Activated CD8-positive, alpha-beta T cell treated with anti-CD3 and anti-CD28 coated beads, Interleukin-2, amount 10 ng/mL, durations not matched to agents 7 days and 5 days (primary cell): ENCODE data around the gene KHDC4. TPM values are rescaled to one million over a fixed set of nuclear protein-coding genes. Genes with fewer than 3 reads are reported as not detected.
A peak's percentile ranks its signal among the peaks of the same experiment; 100 is the strongest.
"Not testable (repeated sequence)": the region's sequence is repeated elsewhere in the genome, so short reads cannot be mapped to it uniquely, and the experiment has no call there.

Source experiments
- ATAC-seq: fragments of 150-1000 bp; cut with Tn5 transposase; one replicate; pipeline ENCODE4 v1.10.0; 2021; ENCODE audit warnings: moderate library complexity
- CTCF ChIA-PET: fragments of 350-600 bp; sonication (Branson Sonifier 250); formaldehyde crosslinking; loops from one replicate; lab custom pipeline; 2021; ENCODE audit warnings: antibody characterized with exemption; lab: Charles Lee
- POLR2A ChIA-PET: fragments of 350-600 bp; sonication (Branson Sonifier 250); formaldehyde crosslinking; loops from one replicate; lab custom pipeline; 2021; ENCODE audit warnings: antibody characterized with exemption; lab: Charles Lee
- DNase-seq: peaks from one replicate; pipeline ENCODE4 v3.0.0-alpha.2; 2020
- H3K27ac Mint-ChIP-seq: one replicate; pipeline ENCODE4 v1.8.0; 2021; ENCODE audit warnings: mild to moderate bottlenecking, mixed read lengths
- H3K27me3 Mint-ChIP-seq: one replicate; pipeline ENCODE4 v1.8.0; 2021; ENCODE audit warnings: low read depth, mixed read lengths
- H3K36me3 Mint-ChIP-seq: one replicate; pipeline ENCODE4 v1.8.0; 2021; ENCODE audit warnings: low read depth, mixed read lengths
- H3K4me1 Mint-ChIP-seq: one replicate; pipeline ENCODE4 v1.8.0; 2021; ENCODE audit warnings: low read depth, mixed read lengths
- H3K4me3 Mint-ChIP-seq: one replicate; pipeline ENCODE4 v1.8.0; 2021; ENCODE audit warnings: mild to moderate bottlenecking, mixed read lengths
- H3K9me3 Mint-ChIP-seq: one replicate; pipeline ENCODE4 v1.8.0; 2022; ENCODE audit warnings: mixed read lengths; ENCODE audit not compliant: insufficient read depth
- total RNA-seq, 2 experiments: library from RNA; stranded (reverse); gene quantifications; one replicate each; pipeline ENCODE4 v1.2.3, GENCODE V29; 2021

The KHDC4 gene
- total RNA-seq, 2 experiments from 2014 or later: 64.5 to 68.9 TPM

DNA sequence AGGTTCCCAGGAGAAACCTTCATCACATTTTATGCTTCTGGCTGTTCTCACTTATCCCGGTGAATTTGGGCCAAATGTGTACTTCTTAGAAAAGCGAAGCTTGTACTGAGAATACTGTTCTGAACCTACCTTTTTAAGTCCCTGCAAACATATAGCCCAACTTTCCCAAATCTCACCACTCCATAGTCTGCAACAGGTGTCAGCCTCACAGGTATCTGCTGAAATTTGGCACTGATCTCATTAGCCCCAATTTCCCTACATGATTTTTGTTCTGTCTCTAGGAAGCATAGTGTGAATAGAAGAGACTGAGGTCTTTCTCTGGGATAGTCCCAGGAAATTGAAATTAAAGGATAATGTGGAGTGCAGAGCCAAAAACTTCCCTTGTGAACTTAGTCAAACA is 34.5 kb downstream of the KHDC4 start:
- H3K27ac Mint-ChIP-seq: no peak overlapping the region
- ChIA-PET CTCF (interaction anchor here (0.6 to 1.3 kb wide), 2 partner anchors 38 to 81 kb away, joined by 3 read pairs; no protein-coding TSS in a partner anchor), POLR2A (interaction anchor here (1.0 to 1.4 kb wide), 3 partner anchors 21 to 78 kb away, joined by 3 read pairs; partner anchors contain the start of gene KHDC4)
- peaks cover 45% of the 10 kb centered on the region for H3K36me3 Mint-ChIP-seq
- no peaks in the 10 kb centered on the region for H3K9me3 Mint-ChIP-seq
- peaks cover 4% of the 10 kb centered on the region for H3K4me1 Mint-ChIP-seq
- H3K4me3 Mint-ChIP-seq: no peak overlapping the region
- DNase-seq (no peak), ATAC-seq (no peak)
- no peaks in the 10 kb centered on the region for H3K27me3 Mint-ChIP-seq

DNA sequence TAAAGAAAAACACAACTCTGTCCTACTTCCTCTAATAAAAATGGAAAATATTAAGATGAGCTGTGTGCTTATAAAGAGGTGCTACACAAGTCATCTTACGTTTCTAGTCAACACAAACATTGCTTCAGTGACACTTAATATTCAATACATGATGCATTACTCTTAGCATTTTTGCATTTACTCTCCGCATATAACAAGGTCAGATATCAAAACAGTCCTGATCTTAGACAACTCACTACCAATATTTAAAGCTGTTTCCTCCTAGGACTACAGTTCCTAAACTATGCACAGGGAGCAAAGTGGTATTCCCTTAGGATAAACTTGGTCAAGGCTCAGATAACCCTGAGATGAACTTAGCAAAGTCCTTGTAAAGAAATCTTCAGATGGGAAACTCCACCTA is 35.3 kb downstream of the KHDC4 start:
- no peak overlapping the region for H3K27ac Mint-ChIP-seq
- H3K4me3 Mint-ChIP-seq: no peak overlapping the region
- H3K9me3 Mint-ChIP-seq: no peaks in the 10 kb centered on the region
- ATAC-seq (no peak), DNase-seq (no peak)
- ChIA-PET CTCF (interaction anchor here (0.6 to 1.5 kb wide), 5 partner anchors 36 to 167 kb away, joined by 3 read pairs; partner anchors contain the start of genes ARHGEF2 and KHDC4), POLR2A (interaction anchor here (0.7 to 1.4 kb wide), 3 partner anchors 35 to 419 kb away, joined by 3 to 5 read pairs (median 3); partner anchors contain the start of gene KHDC4)
- H3K36me3 Mint-ChIP-seq: peaks cover 37% of the 10 kb centered on the region
- H3K27me3 Mint-ChIP-seq: no peaks in the 10 kb centered on the region
- peaks cover 3% of the 10 kb centered on the region for H3K4me1 Mint-ChIP-seq

DNA sequence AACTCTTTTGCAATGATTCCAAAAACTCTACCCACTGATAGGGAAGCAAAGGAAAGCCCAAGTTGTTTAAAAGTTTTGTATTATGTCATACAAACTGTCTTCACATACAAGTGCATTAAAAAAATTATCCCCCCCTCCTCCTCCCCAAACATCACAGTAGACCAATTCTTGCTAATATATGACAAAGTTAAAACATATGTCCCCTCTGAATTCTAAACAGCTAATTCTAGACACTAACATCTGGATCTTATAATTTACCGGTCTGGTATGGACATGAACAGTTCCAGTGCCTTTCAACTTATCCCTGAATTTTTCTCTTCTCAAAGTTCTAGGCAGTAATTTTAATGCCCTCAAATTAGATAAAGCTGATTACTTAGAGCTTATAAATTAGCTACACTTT is 36.5 kb downstream of the KHDC4 start:
- Mint-ChIP-seq H3K27ac (no peak overlapping the region), H3K4me3 (no peak overlapping the region), H3K27me3 (no peaks in the 10 kb centered on the region), H3K36me3 (peaks cover 34% of the 10 kb centered on the region), H3K9me3 (no peaks in the 10 kb centered on the region), H3K4me1 (peaks cover 14% of the 10 kb centered on the region)
- ChIA-PET CTCF (interaction anchor here (0.9 to 1.5 kb wide), 3 partner anchors 80 to 169 kb away, joined by 3 to 5 read pairs (median 3); partner anchors contain the start of gene ARHGEF2), POLR2A (no interaction called here)
- DNase-seq: no peak
- no peak for ATAC-seq

DNA sequence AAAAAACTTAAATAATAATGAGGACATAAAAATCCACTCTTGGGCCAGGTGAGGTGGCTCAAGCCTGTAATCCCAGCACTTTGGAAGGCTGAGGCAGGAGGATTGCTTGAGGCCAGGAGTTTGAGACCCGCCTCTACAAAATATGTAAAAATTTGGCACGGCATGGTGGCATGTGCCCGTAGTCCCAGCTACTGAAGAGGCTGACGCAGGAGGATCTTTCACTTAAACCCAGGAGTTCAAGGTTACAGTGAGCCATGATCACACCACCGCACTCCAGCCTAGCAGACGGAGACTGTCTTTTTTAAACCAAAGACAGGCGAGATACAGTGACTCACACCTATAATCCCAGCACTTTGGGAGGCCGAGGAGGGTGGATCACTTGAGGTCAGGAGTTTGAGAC is 37.7 kb downstream of the KHDC4 start:
- H3K9me3 Mint-ChIP-seq, H3K27me3 Mint-ChIP-seq, POLR2A ChIA-PET, ATAC-seq, H3K4me3 Mint-ChIP-seq, CTCF ChIA-PET, DNase-seq, H3K27ac Mint-ChIP-seq: not testable (repeated sequence)
- Mint-ChIP-seq H3K36me3 (peaks cover 30% of the 10 kb centered on the region), H3K4me1 (peaks cover 14% of the 10 kb centered on the region)

DNA sequence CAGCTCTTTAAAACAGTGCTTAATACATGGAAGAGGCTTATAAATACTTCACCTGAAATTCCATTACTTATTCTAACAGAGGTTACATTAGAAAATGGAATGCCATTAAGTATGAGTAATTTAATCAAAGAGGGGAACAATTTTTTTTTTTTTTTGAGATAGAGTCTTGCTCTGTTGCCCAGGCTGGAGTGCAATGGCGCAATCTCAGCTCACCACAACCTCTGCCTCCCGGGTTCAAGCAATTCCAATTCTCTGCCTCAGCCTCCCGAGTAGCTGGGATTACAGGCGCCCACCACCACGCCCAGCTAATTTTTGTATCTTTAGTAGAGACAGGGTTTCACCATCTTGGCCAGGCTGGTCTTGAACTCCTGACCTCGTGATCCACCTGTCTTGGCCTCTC is 38.6 kb downstream of the KHDC4 start:
- H3K9me3 Mint-ChIP-seq, H3K27me3 Mint-ChIP-seq, DNase-seq, ATAC-seq, H3K4me3 Mint-ChIP-seq, H3K27ac Mint-ChIP-seq: not testable (repeated sequence)
- CTCF ChIA-PET: interaction anchor here (0.6 to 0.8 kb wide), 2 partner anchors 16 to 959 kb away, joined by 3 to 4 read pairs; partner anchors contain the start of gene PMVK
- POLR2A ChIA-PET: interaction anchor here (0.6 kb wide), 1 partner anchor 150 kb away, joined by 4 read pairs; no protein-coding TSS in a partner anchor
- Mint-ChIP-seq H3K36me3 (peaks cover 26% of the 10 kb centered on the region), H3K4me1 (peaks cover 14% of the 10 kb centered on the region)

DNA sequence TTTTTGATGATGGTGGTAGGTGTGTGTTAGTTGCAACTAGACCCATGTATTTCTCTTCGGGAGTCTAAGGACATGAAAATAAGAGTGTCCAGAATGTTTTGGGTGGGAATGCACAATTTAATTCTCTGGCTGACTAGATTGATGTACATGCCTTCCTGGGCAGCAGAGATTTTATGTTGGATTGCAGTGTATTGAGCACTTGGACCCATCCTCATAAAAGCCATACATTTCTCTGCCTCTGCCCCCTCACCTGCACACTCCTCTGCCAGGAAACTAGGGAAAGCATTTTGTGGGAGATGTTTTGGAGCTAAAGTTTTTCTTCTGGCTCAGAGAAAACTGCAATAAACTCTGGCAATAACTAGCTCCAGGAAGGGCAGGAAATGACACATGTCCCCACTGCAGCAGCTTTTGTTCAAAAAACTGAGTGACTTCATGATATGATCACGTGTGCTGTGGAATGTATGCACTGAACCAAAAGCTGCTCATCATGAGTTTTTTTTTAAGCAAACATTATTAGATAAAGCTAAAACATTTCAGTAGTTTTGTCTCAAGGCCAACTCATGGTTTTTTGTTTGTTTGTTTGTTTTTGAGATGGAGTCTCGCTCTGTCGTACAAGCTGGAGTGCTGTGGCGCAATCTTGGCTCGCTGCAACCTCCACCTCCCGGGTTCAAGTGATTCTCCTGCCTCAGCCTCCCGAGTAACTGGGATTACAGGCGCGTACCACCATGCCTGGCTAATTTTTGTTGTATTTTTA is 40.6 kb downstream of the KHDC4 start:
- ChIA-PET CTCF (interaction anchor here (0.7 to 2.7 kb wide), 8 partner anchors 11 to 643 kb away, joined by 3 to 8 read pairs (median 4); partner anchors contain the start of gene SYT11), POLR2A (interaction anchor here (0.6 to 1.0 kb wide), 2 partner anchors 34 to 584 kb away, joined by 3 read pairs; partner anchors contain the start of gene SYT11)
- H3K27me3 Mint-ChIP-seq: no peaks in the 10 kb centered on the region
- H3K9me3 Mint-ChIP-seq: no peaks in the 10 kb centered on the region
- peak; percentile 86 for ATAC-seq
- H3K36me3 Mint-ChIP-seq: peaks cover 15% of the 10 kb centered on the region
- no peak overlapping the region for H3K4me3 Mint-ChIP-seq
- H3K27ac Mint-ChIP-seq: peak overlapping the region; percentile 82
- H3K4me1 Mint-ChIP-seq: peaks cover 14% of the 10 kb centered on the region
- peak; percentile 54 for DNase-seq

DNA sequence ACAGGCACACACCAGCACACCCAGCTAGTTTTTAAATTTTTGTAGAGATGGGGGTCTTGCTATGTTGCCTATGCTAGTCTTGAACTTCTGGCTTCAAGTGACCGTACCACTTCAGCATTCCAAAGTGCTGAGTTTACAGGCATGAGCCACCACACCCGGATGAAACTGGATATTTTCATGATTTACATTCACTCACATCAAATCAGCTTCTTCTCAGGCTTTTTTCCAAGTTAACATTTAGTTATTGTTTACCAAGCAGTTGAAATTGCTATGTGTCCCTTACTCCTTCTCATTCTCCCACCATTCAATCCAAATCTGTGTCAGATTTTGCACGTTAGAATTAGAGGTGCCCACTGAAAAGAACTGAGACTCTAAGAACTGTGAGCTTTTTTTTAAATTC is 41.4 kb downstream of the KHDC4 start:
- Mint-ChIP-seq H3K27me3 (no peaks in the 10 kb centered on the region), H3K4me3 (no peak overlapping the region), H3K36me3 (peaks cover 14% of the 10 kb centered on the region), H3K4me1 (peaks cover 14% of the 10 kb centered on the region), H3K27ac (peak overlapping the region; percentile 82), H3K9me3 (no peaks in the 10 kb centered on the region)
- ATAC-seq (no peak), DNase-seq (no peak)
- ChIA-PET CTCF (interaction anchor here (1.0 to 2.7 kb wide), 8 partner anchors 10 to 174 kb away, joined by 3 to 8 read pairs (median 6); partner anchors contain the start of gene SYT11), POLR2A (interaction anchor here (0.6 kb wide), 1 partner anchor 583 kb away, joined by 3 read pairs; no protein-coding TSS in a partner anchor)

DNA sequence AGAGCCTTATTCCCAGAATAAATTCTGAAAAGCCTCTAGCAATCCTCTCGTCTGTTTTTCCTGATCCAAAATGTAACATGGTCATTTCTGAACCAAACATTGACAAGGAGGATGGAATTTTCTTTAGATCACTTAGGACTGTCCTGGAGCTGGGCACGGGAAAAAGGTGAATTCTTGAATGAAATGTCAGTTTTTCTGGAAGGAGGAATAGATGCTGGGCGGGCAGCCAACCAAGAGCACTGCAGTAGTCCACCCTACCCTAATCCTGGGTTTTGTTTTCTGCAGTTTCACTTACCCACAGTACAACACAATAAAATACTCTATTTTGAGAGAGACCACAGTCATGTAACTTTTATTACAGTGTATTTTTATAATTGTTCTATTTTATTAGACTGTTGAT is 44.0 kb downstream of the KHDC4 start:
- no peaks in the 10 kb centered on the region for H3K9me3 Mint-ChIP-seq
- ChIA-PET CTCF (interaction anchor here (1.1 kb wide), 1 partner anchor 176 kb away, joined by 4 read pairs; no protein-coding TSS in a partner anchor), POLR2A (no interaction called here)
- H3K27me3 Mint-ChIP-seq: no peaks in the 10 kb centered on the region
- H3K27ac Mint-ChIP-seq: no peak overlapping the region
- no peak overlapping the region for H3K4me3 Mint-ChIP-seq
- DNase-seq (no peak), ATAC-seq (no peak)
- H3K4me1 Mint-ChIP-seq: peaks cover 14% of the 10 kb centered on the region
- H3K36me3 Mint-ChIP-seq: no peaks in the 10 kb centered on the region

DNA sequence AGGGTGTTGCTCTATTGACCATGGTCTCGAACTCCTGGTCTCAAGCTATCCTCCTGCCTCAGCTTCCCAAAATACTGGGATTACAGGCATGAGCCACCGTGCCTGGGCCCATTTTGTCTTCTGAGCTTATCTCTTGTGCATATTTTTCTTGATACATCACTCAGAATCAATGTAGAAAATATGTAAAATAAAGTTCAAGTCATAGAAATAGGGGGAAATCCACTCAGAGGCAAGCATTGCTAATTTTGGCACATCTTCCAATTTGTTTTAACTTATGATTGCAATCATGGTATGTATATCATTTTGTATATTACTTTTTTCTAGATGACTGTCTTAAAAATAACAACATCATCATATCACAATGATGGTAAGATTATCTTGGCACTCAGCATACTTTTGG is 44.6 kb downstream of the KHDC4 start:
- DNase-seq (no peak), ATAC-seq (no peak)
- H3K27me3 Mint-ChIP-seq: no peaks in the 10 kb centered on the region
- CTCF ChIA-PET: interaction anchor here (1.1 kb wide), 1 partner anchor 177 kb away, joined by 4 read pairs; no protein-coding TSS in a partner anchor
- no peaks in the 10 kb centered on the region for H3K36me3 Mint-ChIP-seq
- no peak overlapping the region for H3K27ac Mint-ChIP-seq
- POLR2A ChIA-PET: no interaction called here
- H3K4me3 Mint-ChIP-seq: no peak overlapping the region
- H3K4me1 Mint-ChIP-seq: peaks cover 14% of the 10 kb centered on the region
- H3K9me3 Mint-ChIP-seq: no peaks in the 10 kb centered on the region

DNA sequence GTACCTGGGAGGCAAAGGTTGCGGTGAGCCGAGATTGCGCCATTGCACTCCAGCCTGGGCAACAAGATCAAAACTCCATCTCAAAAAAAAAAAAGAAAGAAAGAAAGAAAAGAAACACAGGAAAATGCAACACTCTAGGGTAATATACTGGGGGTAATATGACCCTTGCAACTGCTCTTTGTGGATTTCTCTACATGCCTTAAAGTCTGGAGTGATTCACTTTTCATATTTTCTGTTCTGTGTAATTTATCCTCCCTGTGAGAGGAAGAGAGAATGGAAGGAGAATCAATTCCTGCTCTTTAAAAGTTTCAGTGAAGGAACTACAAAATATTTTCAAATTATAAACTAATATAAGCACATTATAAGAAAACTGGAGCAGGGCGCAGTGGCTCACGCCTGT is 45.7 kb downstream of the KHDC4 start:
- DNase-seq: no peak
- no peak overlapping the region for H3K27ac Mint-ChIP-seq
- CTCF ChIA-PET: no interaction called here
- ATAC-seq: no peak
- H3K27me3 Mint-ChIP-seq: no peaks in the 10 kb centered on the region
- H3K4me3 Mint-ChIP-seq: no peak overlapping the region
- no peaks in the 10 kb centered on the region for H3K9me3 Mint-ChIP-seq
- no peaks in the 10 kb centered on the region for H3K36me3 Mint-ChIP-seq
- POLR2A ChIA-PET: no interaction called here
- H3K4me1 Mint-ChIP-seq: peaks cover 7% of the 10 kb centered on the region

DNA sequence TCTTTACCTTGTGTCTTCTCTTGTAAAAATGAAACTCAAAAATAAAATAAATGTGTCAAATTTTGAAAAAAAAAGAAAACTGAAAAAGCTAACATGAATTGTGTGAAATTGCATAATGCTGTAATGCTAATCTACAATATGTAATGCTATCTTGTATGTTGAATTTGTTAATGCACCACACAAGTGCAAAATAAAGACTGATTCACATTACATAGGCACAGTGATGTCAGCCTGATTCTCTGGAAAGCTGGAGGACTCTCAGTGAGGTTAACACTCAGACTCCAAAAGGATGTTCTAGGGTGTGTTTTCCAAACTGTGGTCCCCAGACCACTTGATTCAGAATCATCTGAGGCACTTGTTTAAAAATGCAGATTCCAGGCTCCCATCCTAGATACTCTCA is 49.2 kb downstream of the KHDC4 start:
- Mint-ChIP-seq H3K9me3 (no peaks in the 10 kb centered on the region), H3K4me3 (no peak overlapping the region), H3K4me1 (no peaks in the 10 kb centered on the region), H3K36me3 (peaks cover 7% of the 10 kb centered on the region), H3K27me3 (no peaks in the 10 kb centered on the region), H3K27ac (no peak overlapping the region)
- ChIA-PET POLR2A (no interaction called here), CTCF (interaction anchor here (1.1 kb wide), 1 partner anchor 105 kb away, joined by 3 read pairs; no protein-coding TSS in a partner anchor)
- no peak for DNase-seq
- ATAC-seq: no peak
